ENCODE results near the gene PLCXD3. TPM values are rescaled to one million over a fixed set of nuclear protein-coding genes. Genes with fewer than 3 reads are reported as not detected.

The PLCXD3 gene
- total RNA-seq, 1 donor from 2014 or later: 5.6 TPM

GRCh38 chr5:41418220-41419031 lies 92.0 kb downstream of the PLCXD3 start:
- TF ChIP-seq CTCF (conservative IDR thresholded peaks at IDR 0.05): no peak
- H3K27ac Mint-ChIP-seq: no peak overlapping the region
- no peaks in the 10 kb centered on the region for H3K27me3 Mint-ChIP-seq
- no peaks in the 10 kb centered on the region for H3K9me3 Mint-ChIP-seq
- H3K4me1 Mint-ChIP-seq (ENCODE audit: unreplicated experiment): no peaks in the 10 kb centered on the region
- DNase-seq (ENCODE audit: extremely low spot score, unreplicated experiment): no peak
- no peaks in the 10 kb centered on the region for H3K36me3 Mint-ChIP-seq
- H3K4me3 Mint-ChIP-seq: no peak overlapping the region

- Mint-ChIP-seq H3K27me3 (no peaks in the 10 kb centered on the region), H3K9me3 (no peaks in the 10 kb centered on the region), H3K4me1 (ENCODE audit: unreplicated experiment) (no peaks in the 10 kb centered on the region), H3K36me3 (no peaks in the 10 kb centered on the region), H3K4me3 (no peak overlapping the region), H3K27ac (no peak overlapping the region)
- no peak for TF ChIP-seq CTCF (conservative IDR thresholded peaks at IDR 0.05)
- no peak for DNase-seq (ENCODE audit: extremely low spot score, unreplicated experiment)
Measured at GRCh38 chr5:41416336-41416735, 94.1 kb downstream of the PLCXD3 start.

GRCh38 chr5:41415242-41415641 lies 95.2 kb downstream of the PLCXD3 start:
- H3K27me3 Mint-ChIP-seq: no peaks in the 10 kb centered on the region
- no peak for DNase-seq (ENCODE audit: extremely low spot score, unreplicated experiment)
- no peaks in the 10 kb centered on the region for H3K36me3 Mint-ChIP-seq

GRCh38 chr5:41414598-41414997 lies 95.8 kb downstream of the PLCXD3 start:
- no peak overlapping the region for H3K4me3 Mint-ChIP-seq
- no peak for TF ChIP-seq CTCF (conservative IDR thresholded peaks at IDR 0.05)
- H3K27ac Mint-ChIP-seq: peak overlapping the region; percentile 69

More at GRCh38 chr5:41415242-41415641, 95.2 kb downstream of the PLCXD3 start:
- TF ChIP-seq CTCF (conservative IDR thresholded peaks at IDR 0.05): no peak
- H3K9me3 Mint-ChIP-seq: no peaks in the 10 kb centered on the region
- H3K4me1 Mint-ChIP-seq (ENCODE audit: unreplicated experiment): no peaks in the 10 kb centered on the region
- no peak overlapping the region for H3K4me3 Mint-ChIP-seq
- H3K27ac Mint-ChIP-seq: no peak overlapping the region

GRCh38 chr5:41413074-41413473 lies 97.3 kb downstream of the PLCXD3 start:
- H3K9me3 Mint-ChIP-seq: no peaks in the 10 kb centered on the region
- H3K4me3 Mint-ChIP-seq: no peak overlapping the region
- no peaks in the 10 kb centered on the region for H3K36me3 Mint-ChIP-seq
- no peak for DNase-seq (ENCODE audit: extremely low spot score, unreplicated experiment)
- H3K27ac Mint-ChIP-seq: no peak overlapping the region
- H3K4me1 Mint-ChIP-seq (ENCODE audit: unreplicated experiment): no peaks in the 10 kb centered on the region
- no peak for TF ChIP-seq CTCF (conservative IDR thresholded peaks at IDR 0.05)
- no peaks in the 10 kb centered on the region for H3K27me3 Mint-ChIP-seq

More at GRCh38 chr5:41414598-41414997, 95.8 kb downstream of the PLCXD3 start:
- Mint-ChIP-seq H3K4me1 (ENCODE audit: unreplicated experiment) (no peaks in the 10 kb centered on the region), H3K27me3 (no peaks in the 10 kb centered on the region), H3K36me3 (no peaks in the 10 kb centered on the region), H3K9me3 (no peaks in the 10 kb centered on the region)
- no peak for DNase-seq (ENCODE audit: extremely low spot score, unreplicated experiment)

Measured in type B pancreatic cell (in vitro differentiated cells).